WTC11 (cell line): ENCODE results near the gene LARGE1. TPM values are rescaled to one million over a fixed set of nuclear protein-coding genes. Genes with fewer than 3 reads are reported as not detected.

Experiments
- ATAC-seq: fragments of 200-7000 bp; cut with Tn5 transposase; 2 replicates; pipeline ENCODE4 v1.10.0; 2021; ENCODE audit warnings: mild to moderate bottlenecking, moderate library complexity
- CTCF ChIA-PET: fragments of 300-600 bp; sonication (Branson Sonifier 250); formaldehyde crosslinking; loops from one replicate; lab custom pipeline; 2021; ENCODE audit warnings: antibody characterized with exemption; lab: Charles Lee
- POLR2A ChIA-PET: fragments of 350-600 bp; sonication (Branson Sonifier 250); formaldehyde crosslinking; loops from one replicate; lab custom pipeline; 2021; ENCODE audit warnings: antibody characterized with exemption; lab: Charles Lee
- DNase-seq: peaks from one replicate; pipeline ENCODE4 v3.0.0; 2021; ENCODE audit warnings: low spot score
- H3K27ac Mint-ChIP-seq: 2 replicates; pipeline ENCODE4 v1.8.0; 2021; ENCODE audit warnings: mixed read lengths
- H3K27me3 Mint-ChIP-seq: 2 replicates; pipeline ENCODE4 v1.8.0; 2021; ENCODE audit warnings: low read depth, mild to moderate bottlenecking, moderate library complexity, mixed read lengths
- H3K36me3 Mint-ChIP-seq: 2 replicates; pipeline ENCODE4 v1.8.0; 2021; ENCODE audit warnings: mixed read lengths
- H3K4me1 Mint-ChIP-seq: 2 replicates; pipeline ENCODE4 v1.8.0; 2022; ENCODE audit warnings: mixed read lengths
- H3K4me3 Mint-ChIP-seq: 2 replicates; pipeline ENCODE4 v1.8.0; 2021; ENCODE audit warnings: mild to moderate bottlenecking, moderate library complexity, mixed read lengths
- H3K9me3 Mint-ChIP-seq: 2 replicates; pipeline ENCODE4 v1.8.0; 2021; ENCODE audit warnings: mixed read lengths
- CREB1 ChIP-seq: sonication (generic); formaldehyde crosslinking; IDR thresholded peaks from 2 replicates; pipeline ENCODE4 v1.8.0; 2023; ENCODE audit warnings: mild to moderate bottlenecking, missing genetic modification reagents
- CREM ChIP-seq: sonication (generic); formaldehyde crosslinking; IDR thresholded peaks from 2 replicates; pipeline ENCODE4 v1.8.1; 2022; ENCODE audit warnings: mild to moderate bottlenecking, missing genetic modification reagents, moderate library complexity
- E2F1 ChIP-seq: sonication (generic); formaldehyde crosslinking; IDR thresholded peaks from 2 replicates; pipeline ENCODE4 v1.8.0; 2022; ENCODE audit warnings: mild to moderate bottlenecking, missing genetic modification reagents
- E2F5 ChIP-seq: sonication (generic); formaldehyde crosslinking; IDR thresholded peaks from 2 replicates; pipeline ENCODE4 v1.8.1; 2022; ENCODE audit warnings: mild to moderate bottlenecking, moderate library complexity, missing genetic modification reagents
- FOXK1 ChIP-seq: sonication (generic); formaldehyde crosslinking; IDR thresholded peaks from 2 replicates; pipeline ENCODE4 v1.8.0; 2022; ENCODE audit warnings: mild to moderate bottlenecking, moderate library complexity, missing genetic modification reagents
- IRF2 ChIP-seq: sonication (generic); formaldehyde crosslinking; IDR thresholded peaks from 2 replicates; pipeline ENCODE4 v1.8.0; 2022; ENCODE audit warnings: low read depth, missing genetic modification reagents, borderline replicate concordance
- RORB ChIP-seq: fragments of 250-450 bp; sonication (Bioruptor Pico); IDR thresholded peaks from 2 replicates; pipeline ENCODE4 v1.9.0; 2021; ENCODE audit warnings: mild to moderate bottlenecking
- STAT6 ChIP-seq: sonication (generic); formaldehyde crosslinking; conservative IDR thresholded peaks from 2 replicates; pipeline ENCODE4 v1.8.1; 2023; ENCODE audit warnings: mild to moderate bottlenecking, low read depth, missing genetic modification reagents, moderate library complexity
- TCF7 ChIP-seq: sonication (generic); formaldehyde crosslinking; IDR thresholded peaks from 2 replicates; pipeline ENCODE4 v1.8.0; 2022; ENCODE audit warnings: mild to moderate bottlenecking, low read depth, missing genetic modification reagents, moderate library complexity
- USF1 ChIP-seq: sonication (generic); formaldehyde crosslinking; IDR thresholded peaks from 2 replicates; pipeline ENCODE4 v1.8.0; 2022; ENCODE audit warnings: mild to moderate bottlenecking, missing genetic modification reagents
- ZMAT4 ChIP-seq: fragments of 250-450 bp; sonication (Bioruptor Pico); IDR thresholded peaks from 2 replicates; pipeline ENCODE4 v1.9.0; 2021; ENCODE audit warnings: mild to moderate bottlenecking
- ZNF671 ChIP-seq: fragments of 250-450 bp; sonication (Bioruptor Pico); IDR thresholded peaks from 2 replicates; pipeline ENCODE4 v1.8.0; 2021; ENCODE audit warnings: mild to moderate bottlenecking
- total RNA-seq: library from RNA; stranded (reverse); gene quantifications from 3 replicates; pipeline ENCODE4 v1.2.3, GENCODE V29; 2021
- TF ChIP-seq, protein P1 (sequence below): sonication (generic); formaldehyde crosslinking; IDR thresholded peaks from 2 replicates; pipeline ENCODE4 v1.8.0; 2022; ENCODE audit warnings: mild to moderate bottlenecking, missing genetic modification reagents
- TF ChIP-seq, protein P2 (sequence below): fragments of 250-450 bp; sonication (Bioruptor Pico); IDR thresholded peaks from 2 replicates; pipeline ENCODE4 v1.8.0; 2021; ENCODE audit warnings: mild to moderate bottlenecking
- TF ChIP-seq, protein P3 (sequence below): fragments of 250-450 bp; sonication (Bioruptor Pico); IDR thresholded peaks from 2 replicates; pipeline ENCODE4 v1.9.0; 2021; ENCODE audit warnings: moderate library complexity, mild to moderate bottlenecking, inconsistent platforms, borderline replicate concordance

Gene LARGE1
- total RNA-seq, 1 experiment from 2014 or later = 72.6 TPM

GRCh38 chr22:33918676-33919365, 1.5 kb downstream of the LARGE1 start:
- no peaks in the 10 kb centered on the region; the same call in 1 of the 2 replicates for H3K36me3 Mint-ChIP-seq
- peaks cover 64% of the 10 kb centered on the region for H3K4me1 Mint-ChIP-seq
- CTCF ChIA-PET = interaction anchor here (0.6 to 2.3 kb wide), 12 partner anchors 9 to 1232 kb away, joined by 3 to 12 read pairs (median 4); no protein-coding TSS in a partner anchor
- H3K4me3 Mint-ChIP-seq = peak overlapping the region; percentile 80
- H3K27me3 Mint-ChIP-seq = peaks cover 8% of the 10 kb centered on the region
- TF ChIP-seq, protein P1, sequence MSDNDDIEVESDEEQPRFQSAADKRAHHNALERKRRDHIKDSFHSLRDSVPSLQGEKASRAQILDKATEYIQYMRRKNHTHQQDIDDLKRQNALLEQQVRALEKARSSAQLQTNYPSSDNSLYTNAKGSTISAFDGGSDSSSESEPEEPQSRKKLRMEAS (CRISPR knock-in tag) = no peak
- TF ChIP-seq IRF2 (CRISPR knock-in tag) = no peak
- TF ChIP-seq TCF7 (CRISPR knock-in tag) = no peak
- TF ChIP-seq, protein P2, sequence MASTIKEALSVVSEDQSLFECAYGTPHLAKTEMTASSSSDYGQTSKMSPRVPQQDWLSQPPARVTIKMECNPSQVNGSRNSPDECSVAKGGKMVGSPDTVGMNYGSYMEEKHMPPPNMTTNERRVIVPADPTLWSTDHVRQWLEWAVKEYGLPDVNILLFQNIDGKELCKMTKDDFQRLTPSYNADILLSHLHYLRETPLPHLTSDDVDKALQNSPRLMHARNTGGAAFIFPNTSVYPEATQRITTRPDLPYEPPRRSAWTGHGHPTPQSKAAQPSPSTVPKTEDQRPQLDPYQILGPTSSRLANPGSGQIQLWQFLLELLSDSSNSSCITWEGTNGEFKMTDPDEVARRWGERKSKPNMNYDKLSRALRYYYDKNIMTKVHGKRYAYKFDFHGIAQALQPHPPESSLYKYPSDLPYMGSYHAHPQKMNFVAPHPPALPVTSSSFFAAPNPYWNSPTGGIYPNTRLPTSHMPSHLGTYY (CRISPR knock-in tag) = no peak
- TF ChIP-seq, protein P3, sequence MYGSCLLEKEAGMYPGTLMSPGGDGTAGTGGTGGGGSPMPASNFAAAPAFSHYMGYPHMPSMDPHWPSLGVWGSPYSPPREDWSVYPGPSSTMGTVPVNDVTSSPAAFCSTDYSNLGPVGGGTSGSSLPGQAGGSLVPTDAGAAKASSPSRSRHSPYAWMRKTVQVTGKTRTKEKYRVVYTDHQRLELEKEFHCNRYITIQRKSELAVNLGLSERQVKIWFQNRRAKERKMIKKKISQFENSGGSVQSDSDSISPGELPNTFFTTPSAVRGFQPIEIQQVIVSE (CRISPR knock-in tag) = no peak
- no peak for TF ChIP-seq E2F5 (CRISPR knock-in tag)
- no peak for TF ChIP-seq FOXK1 (CRISPR knock-in tag)
- no peak for TF ChIP-seq ZMAT4 (CRISPR knock-in tag)
- no peak for TF ChIP-seq CREB1
- TF ChIP-seq RORB (CRISPR knock-in tag) = no peak
- TF ChIP-seq USF1 = no peak
- TF ChIP-seq ZNF671 (CRISPR knock-in tag) = no peak
- no peak for TF ChIP-seq CREM (CRISPR knock-in tag)
- no peak for TF ChIP-seq E2F1 (CRISPR knock-in tag)
- no peak for TF ChIP-seq STAT6 (CRISPR knock-in tag)
- no peak for ATAC-seq
- H3K9me3 Mint-ChIP-seq = no peaks in the 10 kb centered on the region
- POLR2A ChIA-PET = interaction anchor here (0.5 to 0.7 kb wide), 2 partner anchors 71 to 376 kb away, joined by 3 to 7 read pairs; no protein-coding TSS in a partner anchor
- peak overlapping the region; percentile 36 for H3K27ac Mint-ChIP-seq
- peak; percentile 23 for DNase-seq
